CD4-positive, alpha-beta T cell treated with Interleukin-6 at 100 ng/mL for 8 hours (primary cell): ENCODE data around the gene DBF4.
"Not testable (repeated sequence)": the region's sequence is repeated elsewhere in the genome, so short reads cannot be mapped to it uniquely, and the experiment has no call there.

Experiments
- DNase-seq: peaks from one replicate; pipeline ENCODE4 v3.0.0-alpha.2; 2020; ENCODE audit warnings: mixed read lengths, low spot score

DBF4 gene

GRCh38 chr7:87882151-87882937 is 6.1 kb downstream of the DBF4 start:
- DNase-seq, result no peak

GRCh38 chr7:87885018-87885417 is 8.7 kb downstream of the DBF4 start:
- no peak for DNase-seq

- DNase-seq, result peak; percentile 25
Measured at GRCh38 chr7:87886875-87887274, 10.6 kb downstream of the DBF4 start.

GRCh38 chr7:87895363-87895762 is 19.1 kb downstream of the DBF4 start:
- DNase-seq, result no peak

GRCh38 chr7:87899255-87899654 is 23.0 kb downstream of the DBF4 start:
- DNase-seq, result no peak

- not testable (repeated sequence) for DNase-seq
Measured at GRCh38 chr7:87907136-87907906, 31.0 kb downstream of the DBF4 start.

GRCh38 chr7:87908814-87909213 is 32.5 kb downstream of the DBF4 start:
- not testable (repeated sequence) for DNase-seq

GRCh38 chr7:87912121-87912520 is 35.8 kb downstream of the DBF4 start:
- no peak for DNase-seq

GRCh38 chr7:87918740-87919139 is 42.4 kb downstream of the DBF4 start:
- DNase-seq, result no peak

- DNase-seq, result no peak
Measured at GRCh38 chr7:87919875-87920274, 43.6 kb downstream of the DBF4 start.

GRCh38 chr7:87920578-87920977 is 44.3 kb downstream of the DBF4 start:
- DNase-seq, result no peak

GRCh38 chr7:87922759-87923395 is 46.6 kb downstream of the DBF4 start:
- DNase-seq, result not testable (repeated sequence)

- DNase-seq, result no peak
Measured at GRCh38 chr7:87926581-87927461, 50.5 kb downstream of the DBF4 start.

GRCh38 chr7:87933605-87933952 is 57.3 kb downstream of the DBF4 start:
- no peak for DNase-seq

- peak; percentile 85 for DNase-seq
Measured at GRCh38 chr7:87933953-87934698, 57.8 kb downstream of the DBF4 start, which contains the start of gene ADAM22. Gene ADAM22, plus strand, starts transcription at chr7:87934251. Its CDS starts 215 bp downstream, at chr7:87934466.

- DNase-seq, result no peak
Measured at GRCh38 chr7:87934699-87935383, 58.5 kb downstream of the DBF4 start.

GRCh38 chr7:87935384-87935706 is 59.1 kb downstream of the DBF4 start:
- DNase-seq, result no peak

- no peak for DNase-seq
Measured at GRCh38 chr7:87941138-87941537, 64.8 kb downstream of the DBF4 start.

GRCh38 chr7:87944547-87944946 is 68.3 kb downstream of the DBF4 start:
- DNase-seq, result no peak

- not testable (repeated sequence) for DNase-seq
Measured at GRCh38 chr7:87945926-87946325, 69.6 kb downstream of the DBF4 start.

GRCh38 chr7:87948371-87948770 is 72.1 kb downstream of the DBF4 start:
- no peak for DNase-seq
